Breast epithelium (tissue), 3 donors: ENCODE data around the gene TMEM82.

Experiments used
- POLR2AphosphoS5 ChIP-seq, 3 donors: sonication (generic); formaldehyde crosslinking; IDR thresholded peaks; one replicate each; pipeline ENCODE4 v1.6.1; 2017; ENCODE audit warnings: antibody characterized with exemption in 3 of 3
- TF ChIP-seq, protein P1 (sequence below), 3 donors: fragments of 450-650 bp; IDR thresholded peaks; one replicate each; pipeline ENCODE4 v1.5.1; 2016 to 2017; ENCODE audit warnings: antibody characterized with exemption in 3 of 3, mild to moderate bottlenecking in 3 of 3, moderate library complexity in 3 of 3

DNA sequence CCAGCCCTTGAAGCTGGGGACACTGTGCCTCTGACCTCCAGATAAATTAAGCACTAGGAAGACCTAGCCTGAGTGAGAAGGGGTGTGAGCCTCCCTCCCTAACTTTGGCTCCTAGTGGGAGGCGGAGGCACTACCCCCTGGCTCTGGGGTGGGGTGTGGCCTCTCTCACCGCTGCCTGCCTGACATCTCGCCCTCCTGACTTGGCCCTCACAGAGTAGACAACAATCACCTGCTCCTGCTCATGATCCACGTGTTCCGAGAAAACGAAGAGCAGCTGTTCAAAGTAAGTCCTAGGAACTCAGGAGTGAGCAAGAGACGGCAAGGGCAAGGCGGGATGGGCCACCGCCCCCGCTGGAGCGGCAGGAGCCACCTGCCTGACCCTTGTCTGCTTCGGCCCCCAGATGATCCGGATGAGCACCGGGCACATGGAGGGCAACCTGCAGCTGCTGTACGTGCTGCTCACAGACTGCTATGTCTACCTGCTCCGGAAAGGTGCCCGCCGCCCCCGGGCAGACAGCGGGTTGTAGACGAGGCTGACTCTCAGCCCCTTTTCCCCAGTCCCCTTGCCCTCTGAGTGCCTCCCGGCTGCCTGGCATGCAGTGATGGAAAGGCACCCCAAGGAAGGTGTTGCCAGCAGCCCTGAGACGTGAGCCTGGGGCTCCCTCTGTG, 14.3 kb upstream of the TMEM82 start:
- TF ChIP-seq, protein P1, sequence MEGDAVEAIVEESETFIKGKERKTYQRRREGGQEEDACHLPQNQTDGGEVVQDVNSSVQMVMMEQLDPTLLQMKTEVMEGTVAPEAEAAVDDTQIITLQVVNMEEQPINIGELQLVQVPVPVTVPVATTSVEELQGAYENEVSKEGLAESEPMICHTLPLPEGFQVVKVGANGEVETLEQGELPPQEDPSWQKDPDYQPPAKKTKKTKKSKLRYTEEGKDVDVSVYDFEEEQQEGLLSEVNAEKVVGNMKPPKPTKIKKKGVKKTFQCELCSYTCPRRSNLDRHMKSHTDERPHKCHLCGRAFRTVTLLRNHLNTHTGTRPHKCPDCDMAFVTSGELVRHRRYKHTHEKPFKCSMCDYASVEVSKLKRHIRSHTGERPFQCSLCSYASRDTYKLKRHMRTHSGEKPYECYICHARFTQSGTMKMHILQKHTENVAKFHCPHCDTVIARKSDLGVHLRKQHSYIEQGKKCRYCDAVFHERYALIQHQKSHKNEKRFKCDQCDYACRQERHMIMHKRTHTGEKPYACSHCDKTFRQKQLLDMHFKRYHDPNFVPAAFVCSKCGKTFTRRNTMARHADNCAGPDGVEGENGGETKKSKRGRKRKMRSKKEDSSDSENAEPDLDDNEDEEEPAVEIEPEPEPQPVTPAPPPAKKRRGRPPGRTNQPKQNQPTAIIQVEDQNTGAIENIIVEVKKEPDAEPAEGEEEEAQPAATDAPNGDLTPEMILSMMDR (IDR thresholded peaks at IDR 0.05), result no peak
- no peak for TF ChIP-seq POLR2AphosphoS5 (IDR thresholded peaks at IDR 0.05)
